HG02763 (cell line): ENCODE measurements around the gene HTR3A.

Source experiments
- ATAC-seq: cut with Tn5 transposase; IDR thresholded peaks from one replicate; pipeline ENCODE4 v1.9.1; 2021; ENCODE audit warnings: mild to moderate bottlenecking, moderate library complexity; ENCODE audit not compliant: unreplicated experiment

Gene HTR3A

DNA sequence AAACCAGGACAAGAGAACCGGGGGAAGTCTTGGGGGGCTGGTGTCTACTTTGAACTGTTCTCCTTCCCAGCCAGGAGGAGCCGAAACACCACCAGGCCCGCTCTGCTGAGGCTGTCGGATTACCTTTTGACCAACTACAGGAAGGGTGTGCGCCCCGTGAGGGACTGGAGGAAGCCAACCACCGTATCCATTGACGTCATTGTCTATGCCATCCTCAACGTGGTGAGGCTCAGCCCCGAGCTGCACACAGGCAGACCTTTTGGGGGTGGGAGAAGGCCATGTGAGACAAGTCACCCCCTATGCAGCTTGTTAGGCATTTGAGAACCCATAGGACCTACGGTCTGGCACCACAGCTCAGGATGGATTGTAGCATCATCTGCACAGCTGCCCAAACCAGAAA, 2.8 kb downstream of the HTR3A start:
- ATAC-seq: no peak

DNA sequence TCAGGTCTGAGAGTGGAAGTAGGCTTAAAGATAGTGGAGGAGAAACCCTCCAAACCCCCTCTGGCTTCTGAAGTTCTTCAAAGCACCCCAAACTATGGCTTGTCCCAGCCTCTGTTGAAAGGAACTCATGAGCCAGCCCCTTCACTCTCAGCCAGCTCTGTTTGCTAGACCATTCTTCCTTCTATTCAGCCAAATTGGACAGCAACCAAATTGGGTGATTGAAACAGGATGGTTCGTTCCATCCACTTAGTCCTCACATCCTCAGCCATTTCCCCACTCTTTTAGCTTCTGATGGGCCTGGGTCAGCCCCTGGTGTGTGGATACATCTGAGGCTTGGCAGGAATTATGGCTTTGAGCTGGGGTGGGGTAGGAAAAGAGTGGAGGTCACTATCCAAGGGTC, 4.5 kb downstream of the HTR3A start:
- no peak for ATAC-seq

DNA sequence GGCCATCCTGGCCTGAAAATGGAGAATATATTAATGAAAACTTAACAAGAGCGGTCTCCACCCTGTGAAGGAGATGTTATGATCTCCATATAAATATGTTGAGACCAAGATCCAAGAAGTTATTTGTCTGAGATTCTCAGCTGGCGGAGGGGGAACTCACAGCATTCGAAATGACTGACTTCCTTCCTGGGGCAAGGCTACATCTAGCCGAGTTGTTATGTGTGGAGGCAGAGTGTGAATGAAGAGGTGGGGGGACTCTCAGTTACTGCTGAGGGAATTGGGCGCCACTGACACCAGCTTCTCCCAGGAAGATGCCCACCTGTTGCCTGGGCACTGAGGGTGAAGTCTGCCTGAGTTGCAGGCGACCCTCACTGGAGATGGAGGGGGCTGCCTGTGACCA, 5.9 kb downstream of the HTR3A start:
- ATAC-seq: no peak

DNA sequence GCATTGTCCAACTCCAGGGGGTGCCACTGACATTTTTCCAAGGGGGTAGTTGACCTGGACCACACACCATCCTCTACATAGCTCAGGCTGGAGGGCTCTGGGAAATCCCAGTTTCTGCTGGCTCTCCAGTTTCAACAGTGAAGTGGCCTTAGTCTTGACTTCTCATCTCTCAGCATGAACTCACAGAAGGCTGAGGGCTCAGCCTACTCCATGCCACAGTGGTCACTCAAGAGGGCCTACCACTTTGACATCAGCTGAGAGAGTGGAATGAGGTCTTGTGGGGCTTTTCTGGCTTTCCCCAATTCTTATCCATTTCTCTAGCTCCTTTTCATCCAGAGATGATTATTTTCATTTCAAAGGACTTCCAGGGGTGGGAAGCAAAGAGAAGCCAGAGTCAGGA, 7.4 kb downstream of the HTR3A start:
- ATAC-seq: no peak

DNA sequence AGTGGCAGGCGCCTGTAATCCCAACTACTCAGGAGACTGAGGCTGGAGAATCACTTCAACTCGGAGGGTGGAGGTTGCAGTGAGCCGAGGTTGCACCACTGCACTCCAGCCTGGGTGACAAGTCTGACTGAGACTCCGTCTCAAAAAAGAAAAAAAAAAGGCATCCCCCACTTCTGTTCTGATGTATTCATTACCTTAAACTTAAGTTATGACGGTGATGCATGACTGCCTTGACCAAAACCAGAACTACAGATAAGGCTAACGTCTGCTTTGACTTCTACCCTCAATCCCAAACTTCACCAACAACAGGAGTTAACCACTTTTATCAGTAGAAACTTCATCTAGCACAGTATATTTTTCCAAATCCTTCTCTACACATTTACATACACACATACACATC, 9.9 kb downstream of the HTR3A start:
- ATAC-seq: no peak

DNA sequence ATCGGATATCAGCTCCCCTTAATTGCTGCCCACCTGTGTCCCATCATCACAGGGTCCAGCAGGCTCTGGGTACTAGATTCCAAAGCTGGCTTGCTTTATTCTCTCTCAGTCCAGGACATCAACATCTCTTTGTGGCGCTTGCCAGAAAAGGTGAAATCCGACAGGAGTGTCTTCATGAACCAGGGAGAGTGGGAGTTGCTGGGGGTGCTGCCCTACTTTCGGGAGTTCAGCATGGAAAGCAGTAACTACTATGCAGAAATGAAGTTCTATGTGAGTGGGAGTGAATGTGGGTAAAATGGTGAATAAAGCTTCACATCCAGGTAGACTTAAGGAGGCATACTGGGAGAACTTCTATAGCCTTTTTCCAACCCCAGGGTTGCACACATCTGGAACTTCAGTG, 11.0 kb downstream of the HTR3A start:
- no peak for ATAC-seq

DNA sequence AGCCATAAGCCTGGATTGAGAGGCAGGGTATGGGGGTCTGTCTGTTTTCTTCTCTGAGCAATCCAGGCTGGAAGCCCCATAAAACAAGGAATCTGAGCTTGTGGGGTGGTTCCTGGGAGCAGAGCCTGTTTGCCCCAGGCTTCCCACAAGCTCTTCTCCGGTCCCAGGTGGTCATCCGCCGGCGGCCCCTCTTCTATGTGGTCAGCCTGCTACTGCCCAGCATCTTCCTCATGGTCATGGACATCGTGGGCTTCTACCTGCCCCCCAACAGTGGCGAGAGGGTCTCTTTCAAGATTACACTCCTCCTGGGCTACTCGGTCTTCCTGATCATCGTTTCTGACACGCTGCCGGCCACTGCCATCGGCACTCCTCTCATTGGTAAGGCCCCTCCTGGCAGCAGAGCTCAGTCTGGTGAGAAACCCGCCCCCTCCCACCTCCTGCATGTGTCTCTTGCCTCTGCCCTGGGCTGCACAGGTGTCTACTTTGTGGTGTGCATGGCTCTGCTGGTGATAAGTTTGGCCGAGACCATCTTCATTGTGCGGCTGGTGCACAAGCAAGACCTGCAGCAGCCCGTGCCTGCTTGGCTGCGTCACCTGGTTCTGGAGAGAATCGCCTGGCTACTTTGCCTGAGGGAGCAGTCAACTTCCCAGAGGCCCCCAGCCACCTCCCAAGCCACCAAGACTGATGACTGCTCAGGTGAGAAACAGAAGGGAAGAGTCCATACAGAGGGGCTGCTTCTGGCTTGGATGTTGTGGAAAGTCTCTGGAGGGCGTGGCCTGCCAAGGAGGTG, 11.6 kb downstream of the HTR3A start:
- ATAC-seq: no peak

DNA sequence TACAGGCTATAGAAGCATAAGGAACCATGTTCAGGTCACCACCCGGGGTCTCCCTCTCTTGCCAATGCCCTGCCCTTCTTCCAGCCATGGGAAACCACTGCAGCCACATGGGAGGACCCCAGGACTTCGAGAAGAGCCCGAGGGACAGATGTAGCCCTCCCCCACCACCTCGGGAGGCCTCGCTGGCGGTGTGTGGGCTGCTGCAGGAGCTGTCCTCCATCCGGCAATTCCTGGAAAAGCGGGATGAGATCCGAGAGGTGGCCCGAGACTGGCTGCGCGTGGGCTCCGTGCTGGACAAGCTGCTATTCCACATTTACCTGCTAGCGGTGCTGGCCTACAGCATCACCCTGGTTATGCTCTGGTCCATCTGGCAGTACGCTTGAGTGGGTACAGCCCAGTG, 14.5 kb downstream of the HTR3A start:
- no peak for ATAC-seq

DNA sequence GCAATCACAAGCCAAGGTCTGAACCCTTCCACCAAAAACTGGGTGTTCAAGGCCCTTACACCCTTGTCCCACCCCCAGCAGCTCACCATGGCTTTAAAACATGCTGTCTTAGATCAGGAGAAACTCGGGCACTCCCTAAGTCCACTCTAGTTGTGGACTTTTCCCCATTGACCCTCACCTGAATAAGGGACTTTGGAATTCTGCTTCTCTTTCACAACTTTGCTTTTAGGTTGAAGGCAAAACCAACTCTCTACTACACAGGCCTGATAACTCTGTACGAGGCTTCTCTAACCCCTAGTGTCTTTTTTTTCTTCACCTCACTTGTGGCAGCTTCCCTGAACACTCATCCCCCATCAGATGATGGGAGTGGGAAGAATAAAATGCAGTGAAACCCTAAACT, 15.0 kb downstream of the HTR3A start:
- no peak for ATAC-seq

DNA sequence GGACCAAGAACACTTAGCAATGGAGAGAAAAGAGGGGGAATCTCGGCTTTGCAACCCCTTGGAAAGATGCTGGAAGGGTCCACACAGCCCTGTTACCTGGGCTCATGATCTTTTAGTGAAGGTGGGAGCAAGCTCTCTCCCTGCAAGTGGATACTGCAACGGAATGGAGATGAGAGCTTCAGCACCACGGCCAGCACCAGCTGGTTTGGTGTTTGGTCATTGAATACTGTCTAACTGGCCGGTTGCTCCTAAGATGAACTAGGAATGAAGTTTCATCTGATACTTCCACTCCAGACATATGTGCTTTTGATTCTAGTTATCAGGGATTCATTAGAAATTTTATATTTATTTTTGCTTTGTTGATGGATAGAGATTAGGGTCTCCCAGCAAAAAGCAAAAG, 16.3 kb downstream of the HTR3A start:
- ATAC-seq: no peak

DNA sequence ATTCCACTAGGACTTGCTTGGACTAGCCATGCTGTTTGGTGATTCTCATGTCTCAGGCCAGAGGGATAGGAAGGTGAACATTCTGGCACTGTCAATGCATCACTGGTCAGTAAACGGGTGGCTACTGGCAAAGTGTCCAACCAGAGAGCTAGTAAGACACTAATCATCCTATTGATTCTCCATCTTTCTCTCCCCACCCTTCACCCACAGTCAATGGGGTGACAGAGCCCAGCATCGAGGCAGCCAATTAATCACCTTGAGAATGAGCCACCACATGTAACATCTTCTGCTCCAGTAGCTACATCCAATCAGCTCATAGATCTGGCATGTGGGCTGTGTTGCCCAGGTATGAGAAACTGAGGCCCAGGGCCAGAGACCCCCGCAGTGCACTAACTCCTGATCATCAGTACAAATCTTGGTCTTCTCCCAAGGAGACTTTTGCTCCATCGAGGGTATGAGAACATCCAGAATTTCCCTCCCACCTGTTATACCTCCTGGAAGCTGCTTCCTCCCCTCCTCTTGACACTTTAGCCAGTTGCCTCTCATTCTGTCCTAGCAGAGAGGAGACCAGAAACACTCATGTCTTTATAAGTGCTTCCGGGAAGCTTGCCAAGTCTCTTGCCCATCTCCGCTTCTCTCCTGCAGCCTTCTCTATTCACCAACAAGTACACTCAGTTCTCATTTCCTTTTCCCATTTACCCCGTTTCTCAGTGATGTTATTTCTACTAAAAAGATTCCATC, 17.0 kb downstream of the HTR3A start:
- no peak for ATAC-seq

DNA sequence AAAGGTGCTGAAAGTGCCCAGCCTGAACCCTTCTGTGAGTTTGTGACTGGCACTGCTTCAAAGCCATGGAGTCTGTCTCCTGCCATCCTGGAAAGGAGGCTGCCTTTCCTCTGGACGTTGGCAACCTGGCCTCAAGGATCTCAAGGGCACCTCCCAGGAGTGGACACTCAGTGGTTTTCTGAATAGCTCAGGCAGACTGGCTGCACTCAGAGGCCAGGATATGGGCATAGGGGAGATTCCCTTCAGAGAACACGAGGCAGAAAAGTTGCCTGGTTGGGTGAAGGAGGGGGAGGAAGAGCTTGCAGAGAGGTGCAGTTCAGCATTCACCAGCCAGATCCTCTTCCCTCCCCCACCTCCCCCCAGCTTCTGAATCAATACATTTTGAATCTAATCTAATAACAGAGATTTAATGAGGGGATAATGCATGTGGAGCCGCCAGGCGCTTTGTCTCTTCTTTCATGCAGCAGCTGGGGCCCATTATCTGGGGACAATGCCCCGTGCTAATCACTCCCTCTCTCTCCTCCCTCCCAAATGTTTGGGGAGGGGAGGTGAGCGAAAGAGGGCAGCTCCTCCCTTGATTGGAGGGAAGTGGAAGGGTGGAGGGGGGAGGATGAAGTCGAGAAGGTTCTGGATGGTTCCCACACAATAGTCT, 17.7 kb downstream of the HTR3A start:
- no peak for ATAC-seq

DNA sequence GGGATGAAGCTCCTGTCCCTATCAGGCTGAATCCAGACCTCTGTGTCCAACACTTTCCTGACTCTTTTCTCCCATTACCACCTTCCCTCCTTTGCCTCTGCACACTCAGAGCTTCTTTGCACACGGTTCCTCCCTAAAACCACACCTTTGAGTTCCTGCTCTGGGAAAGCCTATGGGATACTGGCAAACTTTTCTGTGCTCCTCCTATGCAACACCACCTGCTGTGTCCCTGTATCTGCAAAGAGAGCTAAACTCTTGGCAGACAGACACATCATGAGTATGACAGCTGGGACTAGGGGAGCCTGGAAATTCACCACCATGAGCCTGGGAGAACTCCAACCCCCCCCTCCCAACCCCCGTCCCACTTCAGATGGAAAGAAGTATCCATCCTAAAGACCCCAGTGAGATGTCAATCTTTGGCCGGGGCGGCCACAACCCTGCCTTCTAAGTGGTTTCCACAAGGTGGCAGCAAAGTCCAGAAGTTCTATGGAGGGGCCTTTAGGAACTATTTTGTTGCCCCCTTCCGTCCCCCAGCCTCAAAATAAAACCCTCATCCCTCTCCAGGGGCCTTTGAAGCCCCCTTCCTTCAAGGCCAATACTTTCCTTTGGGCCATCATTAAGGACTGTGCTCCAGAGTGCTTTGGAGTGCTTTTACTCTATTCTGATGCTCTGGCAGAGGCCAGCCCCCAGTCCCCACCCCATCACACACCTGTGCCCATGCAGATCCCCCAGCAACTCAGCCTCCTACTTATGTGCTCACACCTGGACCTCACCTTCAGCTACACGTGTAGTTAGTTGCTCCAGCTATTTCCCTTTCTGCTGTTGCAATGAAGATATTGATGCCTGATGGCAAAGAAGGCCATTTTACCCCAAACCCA, 19.4 kb downstream of the HTR3A start:
- no peak for ATAC-seq

DNA sequence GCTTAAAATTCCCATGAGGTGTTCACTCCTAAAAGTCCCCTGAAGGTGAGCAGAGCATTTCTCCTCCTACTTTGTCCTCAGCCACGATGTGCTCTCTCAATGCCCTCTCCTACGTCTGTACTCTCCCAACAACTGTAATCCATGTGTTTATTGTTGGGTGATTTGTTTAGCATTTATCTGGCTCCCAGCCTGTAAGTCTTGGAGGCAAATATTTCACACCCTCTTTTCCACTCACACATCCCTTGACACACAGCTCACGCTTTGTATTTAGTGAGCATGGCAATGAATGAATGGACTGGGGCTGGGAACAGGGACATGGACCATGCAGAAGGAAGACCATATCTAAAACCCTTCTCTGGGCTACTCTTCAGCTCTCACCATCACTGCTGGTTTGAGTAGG, 22.6 kb downstream of the HTR3A start:
- no peak for ATAC-seq

DNA sequence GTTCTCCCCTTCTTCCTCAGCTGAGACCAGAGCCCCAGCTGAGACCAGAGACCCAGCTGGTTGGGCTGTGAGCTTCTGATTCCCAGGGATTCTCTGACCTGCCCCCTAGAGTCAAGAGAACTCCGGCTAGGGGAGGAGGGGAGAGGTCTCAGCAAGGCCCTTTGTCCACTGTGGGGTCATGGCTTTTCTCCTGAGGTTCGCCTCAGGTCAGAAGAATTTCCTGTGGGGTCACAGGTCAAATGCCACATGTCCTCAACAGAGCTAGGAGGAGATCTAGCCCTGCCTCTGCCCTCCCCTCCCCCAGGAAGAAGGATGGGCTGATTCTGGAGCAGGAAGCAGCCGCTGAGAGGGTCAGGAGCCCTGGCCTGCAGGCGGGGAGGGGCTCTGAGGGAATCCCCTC, 23.7 kb downstream of the HTR3A start:
- no peak for ATAC-seq

DNA sequence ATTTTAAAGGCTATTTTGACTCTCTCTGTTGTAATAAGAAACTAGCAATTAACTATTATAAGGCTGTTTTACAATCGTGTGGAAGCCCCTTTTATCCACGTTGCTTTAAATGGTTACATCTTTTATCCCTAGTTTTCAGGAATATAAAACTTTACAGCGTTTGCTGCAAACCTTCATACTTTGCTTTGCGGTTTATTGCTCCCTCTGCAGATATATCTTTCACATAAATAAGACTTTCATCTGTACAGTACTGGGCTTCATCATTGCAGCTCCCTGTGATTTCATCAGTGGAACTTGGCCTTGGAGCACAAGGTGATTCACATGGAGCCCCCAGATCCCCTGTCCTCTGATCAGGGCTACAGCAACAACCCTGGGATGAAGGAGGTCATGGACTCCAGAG, 25.6 kb downstream of the HTR3A start:
- no peak for ATAC-seq

DNA sequence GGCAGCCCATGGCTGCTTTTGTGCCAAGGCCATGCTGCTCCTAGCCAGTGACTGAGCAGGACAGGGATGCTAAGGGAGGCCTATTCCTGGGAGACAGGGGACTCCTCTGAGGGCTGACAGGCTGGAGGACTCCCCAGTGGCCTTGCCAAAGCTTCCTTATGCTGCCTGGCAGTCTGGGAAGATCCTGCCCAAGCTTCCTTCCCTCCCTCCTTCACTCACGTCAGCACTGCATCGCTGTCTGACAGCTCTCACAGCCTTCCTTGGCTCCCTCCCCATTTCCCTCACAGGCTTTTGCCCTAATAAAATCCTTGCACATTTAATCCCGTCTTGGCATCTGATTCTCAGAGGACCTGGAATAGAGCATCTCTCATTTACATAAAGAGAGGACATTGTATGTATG, 26.5 kb downstream of the HTR3A start:
- no peak for ATAC-seq

DNA sequence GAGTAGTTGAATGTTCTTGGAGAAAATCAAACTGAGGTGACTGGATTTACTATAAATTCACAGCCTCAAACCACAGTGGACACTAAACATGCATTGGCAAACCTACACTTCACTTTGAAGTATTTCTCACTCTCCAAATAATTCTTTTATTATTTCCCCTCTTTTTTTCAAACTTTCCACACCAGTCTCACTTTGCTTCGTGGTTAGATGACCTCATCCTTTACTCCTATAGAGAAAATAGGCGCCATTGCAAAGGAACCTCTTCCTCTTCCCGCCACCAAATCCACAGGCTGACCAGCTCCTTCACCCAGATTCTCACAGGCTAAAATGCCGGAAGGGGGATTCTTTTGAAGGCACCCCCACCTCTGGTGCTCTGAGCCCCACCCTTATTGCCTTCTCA, 33.4 kb downstream of the HTR3A start:
- ATAC-seq: no peak

DNA sequence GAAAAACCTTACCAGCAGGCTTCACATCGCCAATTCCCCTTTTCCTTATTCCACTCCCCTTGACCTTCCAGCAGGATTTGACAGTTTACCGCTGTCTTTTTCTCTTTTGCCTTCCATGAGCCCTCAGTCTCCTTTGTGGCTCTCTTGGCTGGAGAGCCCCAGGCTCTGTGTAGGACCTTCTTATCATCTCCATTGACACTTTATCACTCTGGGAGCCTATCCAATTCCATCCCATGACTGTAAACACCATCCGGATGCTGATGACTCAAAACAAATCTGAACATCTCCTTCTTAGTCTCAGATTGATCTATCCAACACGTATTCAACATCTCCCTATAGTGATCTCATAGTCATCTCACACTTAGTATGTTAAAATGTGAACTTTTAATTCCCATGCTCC, 36.0 kb downstream of the HTR3A start:
- ATAC-seq: no peak

DNA sequence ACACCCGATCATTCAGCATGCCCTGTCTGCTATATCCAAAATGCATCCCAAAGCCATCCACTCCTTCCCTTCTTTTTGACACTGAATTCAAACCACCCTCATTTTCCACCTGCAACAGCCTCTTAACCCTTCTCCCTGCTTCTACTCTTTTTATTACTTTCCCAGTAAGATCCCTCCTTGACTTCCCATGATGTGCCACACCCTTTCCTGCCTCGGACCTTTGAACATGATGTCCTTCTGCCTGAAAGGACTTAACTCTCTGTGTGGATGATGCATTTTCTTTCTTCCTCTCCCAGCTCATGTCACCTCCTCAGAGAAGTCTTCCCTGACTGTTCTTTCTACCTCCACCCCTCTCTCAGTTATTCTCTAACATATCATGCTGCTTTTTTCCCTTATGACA, 36.5 kb downstream of the HTR3A start:
- no peak for ATAC-seq

DNA sequence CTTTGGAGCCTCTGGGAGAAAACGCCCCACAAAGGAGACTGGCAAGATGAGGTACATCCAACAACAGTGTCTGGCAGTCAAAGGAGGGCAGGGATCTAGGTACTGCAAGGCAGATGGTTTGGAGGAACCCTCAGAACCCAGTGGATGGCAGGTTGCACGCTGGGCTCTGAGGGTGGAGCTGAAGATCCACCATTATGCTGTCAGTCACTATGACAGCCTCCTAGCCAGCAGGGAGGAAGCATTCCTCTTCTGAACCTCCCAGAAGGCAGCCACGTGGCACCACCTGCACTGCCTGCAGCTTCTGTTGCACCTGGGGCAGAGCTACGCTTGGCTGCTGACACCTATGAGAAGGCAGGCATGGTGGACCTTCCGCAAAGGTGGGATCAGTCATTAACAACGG, 40.2 kb downstream of the HTR3A start:
- ATAC-seq: no peak
